Neural cell (in vitro differentiated cells): ENCODE measurements around the gene COL4A5.

Source experiments
- CTCF ChIP-seq: fragments of 450-650 bp; IDR thresholded peaks from 2 replicates; pipeline ENCODE4 v1.5.1; 2014; ENCODE audit warnings: antibody characterized with exemption, mild to moderate bottlenecking, moderate library complexity; ENCODE audit not compliant: poor library complexity, severe bottlenecking
- EP300 ChIP-seq: fragments of 450-650 bp; conservative IDR thresholded peaks from 2 replicates; pipeline ENCODE4 v1.6.1; 2014; ENCODE audit warnings: antibody characterized with exemption, mild to moderate bottlenecking, moderate library complexity; ENCODE audit not compliant: poor library complexity, severe bottlenecking
- EZH2 ChIP-seq: fragments of 200-600, 300-800 bp; shearing (Covaris generic), sonication (generic); IDR thresholded peaks from 2 replicates; pipeline ENCODE4 v1.6.1; 2014; ENCODE audit warnings: antibody characterized with exemption, low read length, borderline replicate concordance, mild to moderate bottlenecking; ENCODE audit not compliant: insufficient read depth, poor library complexity, severe bottlenecking
- POLR2AphosphoS5 ChIP-seq: IDR thresholded peaks from 2 replicates; pipeline ENCODE4 v1.6.1; 2012
- RAD21 ChIP-seq: fragments of 450-650 bp; conservative IDR thresholded peaks from 2 replicates; pipeline ENCODE4 v1.6.1; 2014; ENCODE audit warnings: antibody characterized with exemption, mild to moderate bottlenecking, moderate library complexity
- REST ChIP-seq: IDR thresholded peaks from 2 replicates; pipeline ENCODE4 v1.6.1; 2012; ENCODE audit warnings: borderline replicate concordance
- TAF1 ChIP-seq: IDR thresholded peaks from 2 replicates; pipeline ENCODE4 v1.6.1; 2012; ENCODE audit warnings: low read depth

GRCh38 chrX:108584617-108585211 is 145.1 kb downstream of the COL4A5 start:
- TF ChIP-seq CTCF (no peak), POLR2AphosphoS5 (no peak), EP300 (no peak), REST (no peak), EZH2 (no peak), RAD21 (no peak), TAF1 (no peak)
